IPS-NIHi7 (cell line): ENCODE measurements around the gene HABP2.

Experiments
- DNase-seq: peaks from one replicate; pipeline ENCODE4 v3.0.0; 2012; ENCODE audit warnings: mixed read lengths; ENCODE audit errors: extremely low spot score

The HABP2 gene

DNA sequence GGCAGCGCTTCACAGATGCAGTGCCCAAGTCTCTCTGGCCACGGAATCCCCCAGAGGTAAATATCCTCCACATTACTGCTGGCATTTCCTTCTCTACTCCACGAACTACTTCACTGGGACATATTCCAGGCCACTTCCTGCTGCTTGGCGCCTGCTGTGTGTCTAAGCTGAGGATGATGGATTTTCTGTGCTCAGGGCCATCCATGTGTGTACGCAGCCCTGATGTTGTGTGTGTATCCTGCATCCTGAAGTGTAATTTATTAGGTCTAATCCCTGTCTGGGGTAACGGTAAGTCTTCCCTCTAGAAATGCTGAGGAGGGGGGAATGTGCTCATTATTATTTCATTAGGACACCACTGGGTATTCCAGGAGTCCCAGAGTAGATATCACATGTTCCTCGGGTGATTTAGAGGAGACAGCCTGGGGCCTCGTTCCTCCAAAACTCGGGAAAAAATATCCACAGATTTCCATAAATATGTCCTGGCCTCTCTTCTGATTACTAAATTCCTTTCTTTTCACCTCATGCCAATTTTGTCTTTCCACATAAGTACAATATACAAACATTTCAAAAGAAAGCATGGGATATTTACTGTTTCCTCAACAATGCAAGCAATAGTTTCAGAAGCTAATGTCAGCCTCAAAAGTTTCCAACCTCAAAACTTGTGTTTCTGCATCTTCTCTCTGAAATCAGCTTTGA, 25.5 kb upstream of the HABP2 start:
- DNase-seq, result no peak

DNA sequence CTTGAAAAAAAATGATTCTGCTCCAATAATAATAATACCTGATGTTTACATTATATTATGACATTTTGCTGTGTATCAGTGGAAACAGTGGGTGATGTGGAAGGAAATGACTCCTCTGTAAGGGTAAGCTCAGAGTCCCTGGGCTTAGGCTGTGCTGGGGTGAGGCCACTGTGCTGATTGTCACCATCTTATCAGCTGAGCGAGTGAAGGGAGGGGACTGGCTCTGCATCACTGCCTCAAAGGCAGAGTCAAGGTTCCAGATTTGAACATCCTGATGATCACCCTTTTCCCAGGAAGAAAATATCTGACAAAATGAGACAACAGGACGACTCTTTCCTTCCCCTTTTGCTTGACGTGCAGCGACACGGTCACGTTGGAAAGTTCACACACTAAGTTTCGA, 24.0 kb upstream of the HABP2 start:
- DNase-seq, result no peak

DNA sequence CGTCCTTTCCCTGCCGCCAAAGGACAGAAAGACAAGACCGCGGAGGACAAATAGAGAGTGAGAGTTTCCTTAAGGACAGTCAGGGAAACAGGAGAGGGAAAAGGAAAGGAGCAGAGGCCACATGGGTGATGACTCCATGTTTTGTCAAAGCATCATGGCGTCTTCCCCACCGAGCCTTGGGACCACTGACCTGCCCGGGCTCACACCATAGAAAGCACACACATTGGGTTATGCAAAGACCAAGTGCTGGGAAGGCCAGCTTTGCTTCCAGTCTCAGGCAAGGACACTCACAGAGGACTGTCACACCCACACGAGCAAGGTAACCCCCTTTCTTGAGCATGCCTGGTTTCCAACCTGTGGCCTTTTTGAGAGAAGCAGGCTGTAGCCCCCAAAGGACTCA, 23.3 kb upstream of the HABP2 start:
- DNase-seq, result no peak

DNA sequence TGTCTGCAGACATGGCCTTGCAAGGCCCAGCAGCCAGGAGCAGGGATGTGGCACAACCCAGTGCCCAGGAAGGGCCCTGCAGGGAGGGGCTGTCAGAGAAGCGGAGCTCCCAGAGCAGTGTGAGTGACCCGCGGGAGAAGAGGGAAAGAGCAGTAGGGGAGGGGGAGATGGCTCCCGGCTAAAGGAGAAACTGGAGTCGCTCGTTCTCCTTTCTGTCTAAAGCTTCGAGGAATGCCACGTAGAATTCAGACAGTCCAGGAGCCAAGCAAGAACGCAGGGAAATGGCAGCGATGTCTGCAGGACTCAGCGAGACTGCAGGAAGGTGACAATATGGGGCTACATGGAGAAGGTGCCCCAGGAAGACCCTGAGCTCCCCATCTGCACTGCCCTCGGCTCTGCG, 22.4 kb upstream of the HABP2 start:
- DNase-seq, result no peak

DNA sequence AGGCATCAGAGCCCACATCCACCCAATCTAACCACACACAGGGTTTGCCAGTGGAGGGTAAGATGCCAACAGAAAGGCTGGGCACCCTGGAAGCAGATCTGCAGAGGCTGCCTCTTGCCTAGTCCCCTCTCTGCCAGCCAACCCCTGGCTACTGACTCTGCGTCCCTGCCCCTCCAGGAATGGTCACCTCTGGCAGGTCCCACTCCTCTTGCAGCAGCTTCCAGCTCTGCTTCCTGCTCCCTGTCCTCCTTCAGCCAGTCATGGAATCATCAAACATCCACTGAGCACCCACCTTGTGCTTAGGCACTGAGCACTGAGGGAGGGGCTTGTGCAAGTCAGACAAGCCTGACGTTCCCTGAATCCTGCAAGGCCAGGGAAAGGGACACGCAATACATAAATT, 20.1 kb upstream of the HABP2 start:
- no peak for DNase-seq

DNA sequence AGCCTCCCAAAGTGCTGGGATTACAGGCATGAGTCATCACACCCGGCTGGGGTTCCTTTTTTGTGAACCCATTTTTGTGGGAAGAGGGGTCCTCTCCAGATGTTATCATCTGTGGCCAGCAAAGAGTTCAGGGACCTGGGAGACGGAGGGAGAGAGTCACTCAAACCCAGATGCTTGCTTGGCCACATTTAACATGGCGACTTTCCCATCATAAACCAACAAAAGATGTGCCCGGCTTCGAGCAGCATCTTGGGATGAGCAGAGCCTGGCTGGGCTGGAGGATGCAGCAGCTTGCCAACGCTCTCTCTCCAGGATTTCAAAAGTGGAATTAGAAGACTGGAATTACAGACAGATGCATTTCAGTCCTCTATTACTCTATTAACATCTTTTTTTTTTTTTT, 19.1 kb upstream of the HABP2 start:
- no peak for DNase-seq

DNA sequence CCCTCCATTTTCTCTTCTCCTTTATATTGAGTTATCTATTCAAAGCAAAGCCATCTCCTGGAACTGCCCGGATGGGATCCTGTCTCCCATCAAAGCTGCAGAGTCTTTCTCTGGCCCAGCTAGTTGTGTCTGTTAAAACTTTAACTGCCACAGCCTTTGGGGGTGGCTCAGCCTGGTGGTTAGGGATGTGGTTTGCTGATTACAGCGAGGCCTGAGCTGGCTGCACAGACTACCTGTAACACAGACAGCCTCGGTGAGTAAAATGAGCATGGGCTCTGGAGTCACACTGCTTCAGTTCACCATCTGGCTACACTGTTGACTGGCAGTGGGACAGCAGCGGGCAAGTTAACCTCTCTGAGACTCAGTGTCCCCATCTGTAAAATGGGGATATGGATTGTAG, 18.4 kb upstream of the HABP2 start:
- DNase-seq, result no peak

DNA sequence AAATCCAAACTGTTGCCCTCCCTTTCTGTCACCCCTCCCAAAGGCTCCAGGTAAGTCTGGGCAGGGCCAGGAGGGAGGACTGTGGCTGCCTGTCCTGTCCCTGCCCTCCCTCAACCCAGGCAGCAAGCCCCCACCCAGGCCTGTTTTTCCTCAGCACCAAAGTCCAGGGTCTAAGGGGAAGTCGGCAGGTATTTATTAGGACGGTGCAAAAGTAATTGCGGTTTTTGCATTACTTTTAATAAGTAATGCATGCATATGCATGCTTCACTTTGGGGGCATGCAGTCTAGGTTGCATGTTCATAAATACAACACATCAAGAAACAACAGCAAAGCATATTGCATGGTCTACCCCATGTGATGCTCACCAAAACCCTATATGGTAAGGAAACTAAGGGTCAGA, 15.2 kb upstream of the HABP2 start:
- no peak for DNase-seq

DNA sequence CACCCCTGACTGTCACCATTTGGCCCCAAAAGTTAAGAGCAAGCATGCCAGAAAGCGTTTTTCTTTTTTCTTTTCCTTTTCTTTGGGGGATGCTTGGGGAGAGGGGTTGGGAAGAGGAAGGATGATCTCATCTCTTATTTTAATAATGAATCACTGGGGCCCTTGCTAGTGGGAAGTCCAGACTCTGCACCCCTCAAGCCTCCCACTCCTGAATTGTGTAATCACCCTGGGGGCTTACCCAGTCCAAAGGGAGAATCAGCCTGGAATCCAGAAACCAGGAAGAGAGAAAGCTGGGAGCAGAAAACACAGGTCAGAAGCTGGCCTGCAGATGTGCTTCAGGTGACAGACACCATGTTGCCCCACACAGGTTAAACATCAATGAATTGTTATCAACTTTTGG, 14.7 kb upstream of the HABP2 start:
- no peak for DNase-seq

DNA sequence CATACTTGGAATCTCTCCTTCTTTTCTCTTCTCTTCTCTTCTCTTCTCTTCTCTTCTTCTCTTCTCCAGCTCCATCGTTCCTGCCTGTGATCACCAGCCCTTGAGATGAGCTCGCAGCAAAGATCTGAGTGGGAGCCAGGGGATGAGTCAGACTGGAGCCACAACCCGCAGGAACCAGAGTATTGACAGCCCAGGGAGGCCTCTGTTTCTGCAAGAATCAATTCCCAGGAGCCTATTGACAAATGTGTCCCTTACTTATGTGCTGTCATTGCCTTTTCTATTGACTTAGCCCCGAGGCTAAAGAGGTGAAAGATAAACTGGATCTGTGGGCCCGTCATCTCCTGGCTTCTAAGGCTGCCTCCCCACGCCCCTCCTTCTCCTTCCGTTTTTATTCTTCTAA, 13.1 kb upstream of the HABP2 start:
- DNase-seq, result no peak

DNA sequence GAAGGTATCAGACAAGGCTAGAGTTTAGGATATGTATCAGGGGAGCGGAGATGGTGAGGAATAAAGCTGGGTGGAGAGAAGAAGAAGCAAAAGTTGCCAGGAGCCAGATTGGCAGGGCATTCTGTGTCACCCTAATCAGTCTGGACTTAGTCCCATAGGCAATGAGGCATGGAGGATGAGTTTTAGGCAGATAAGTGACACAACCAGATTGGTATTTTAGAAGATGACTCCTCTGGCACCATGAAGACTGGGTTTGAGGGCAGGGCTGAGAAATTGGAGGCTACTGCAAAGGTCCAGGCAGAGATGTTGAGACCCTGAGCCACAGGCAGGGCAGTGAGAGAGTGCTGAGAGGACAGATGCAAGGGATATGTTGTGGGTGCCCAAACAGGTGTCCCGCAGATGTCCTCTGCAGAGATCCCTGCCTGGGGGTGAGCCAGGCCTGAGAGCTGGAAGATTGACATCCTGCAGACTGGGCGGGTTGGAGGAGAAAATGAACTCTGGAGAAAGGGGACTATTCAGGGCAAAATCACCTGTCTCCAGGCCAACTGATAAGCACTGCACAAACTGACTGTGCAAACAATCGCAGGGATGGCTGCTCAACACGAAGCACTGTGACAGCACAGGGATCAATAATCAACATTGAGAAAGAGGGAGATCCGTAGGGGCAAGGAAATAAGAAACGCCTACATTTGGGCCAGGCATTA, 11.9 kb upstream of the HABP2 start:
- DNase-seq, result no peak

DNA sequence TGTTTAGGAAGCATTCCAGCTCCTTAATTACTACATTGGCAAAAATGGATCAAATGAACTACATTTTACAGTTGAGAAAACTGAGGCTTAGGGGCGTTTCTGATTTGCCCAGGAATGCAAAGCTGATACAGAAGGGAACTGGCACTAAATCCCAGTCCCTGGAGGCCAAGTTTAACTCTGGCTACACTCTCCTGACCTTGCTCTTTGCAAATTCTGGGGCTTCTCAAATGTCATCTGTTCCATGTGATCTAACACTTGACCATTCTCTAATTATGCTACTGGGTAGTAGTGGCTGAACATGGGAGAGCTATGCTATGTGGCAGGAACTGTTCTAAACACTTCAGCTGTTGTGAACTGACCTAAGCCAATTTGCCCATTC, 11.3 kb upstream of the HABP2 start:
- DNase-seq, result no peak

DNA sequence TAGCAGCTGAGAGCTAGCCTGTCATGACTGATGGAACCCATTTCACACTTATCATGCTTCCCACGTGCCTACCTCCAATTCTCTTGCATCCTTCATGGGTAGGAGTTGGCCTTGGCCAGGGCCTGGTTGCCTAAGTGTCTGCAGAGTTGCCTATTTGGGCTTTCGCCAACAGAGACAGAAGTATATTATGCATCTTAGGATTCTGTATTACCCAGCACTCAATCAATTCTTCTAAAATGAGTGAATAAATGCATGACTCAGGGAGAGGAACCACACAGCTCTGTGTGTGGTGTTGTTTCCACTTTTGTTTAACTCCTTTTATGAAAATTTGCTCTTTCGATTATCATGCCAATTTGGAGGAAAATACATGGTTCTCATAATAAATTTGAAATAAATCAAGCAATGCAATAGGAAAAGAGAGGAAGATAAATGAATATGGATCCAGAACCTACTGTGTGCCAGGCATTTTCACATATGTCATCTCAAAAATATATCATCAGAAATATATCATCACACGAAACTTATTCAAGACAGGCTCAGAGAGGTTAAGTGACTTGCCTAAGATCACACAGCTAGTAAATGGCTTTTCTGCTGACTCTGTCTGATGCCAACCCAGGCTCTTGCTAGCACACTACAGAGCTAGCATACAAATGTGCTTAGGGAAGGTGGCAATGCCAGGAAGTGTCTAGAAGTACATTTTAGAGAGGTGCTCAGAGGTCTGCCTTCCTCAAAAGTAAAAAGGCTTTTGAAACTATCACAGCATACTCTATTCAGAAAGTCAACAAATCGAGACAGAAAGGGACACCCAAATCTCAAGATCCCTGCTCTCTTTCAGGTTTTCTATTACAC, 9.5 kb upstream of the HABP2 start:
- no peak for DNase-seq

DNA sequence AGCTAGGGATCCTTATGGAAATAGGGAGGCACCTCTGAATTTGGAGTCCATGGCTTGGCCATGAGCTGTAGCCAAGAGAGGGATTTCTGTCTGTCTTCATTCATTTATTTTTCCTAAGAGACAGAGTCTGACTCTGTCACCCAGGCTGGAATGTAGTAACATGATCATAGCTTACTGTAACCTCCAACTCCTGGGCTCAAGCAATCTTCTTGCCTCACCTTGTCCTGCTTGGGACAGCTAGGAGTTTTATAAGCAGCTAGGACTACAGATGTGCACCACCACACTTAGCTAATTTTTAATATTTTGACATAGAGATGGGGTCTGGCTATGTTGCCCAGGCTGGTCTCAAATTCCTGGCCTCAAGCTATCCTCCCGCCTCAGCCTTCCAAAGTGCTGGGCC, 8.5 kb upstream of the HABP2 start:
- no peak for DNase-seq

DNA sequence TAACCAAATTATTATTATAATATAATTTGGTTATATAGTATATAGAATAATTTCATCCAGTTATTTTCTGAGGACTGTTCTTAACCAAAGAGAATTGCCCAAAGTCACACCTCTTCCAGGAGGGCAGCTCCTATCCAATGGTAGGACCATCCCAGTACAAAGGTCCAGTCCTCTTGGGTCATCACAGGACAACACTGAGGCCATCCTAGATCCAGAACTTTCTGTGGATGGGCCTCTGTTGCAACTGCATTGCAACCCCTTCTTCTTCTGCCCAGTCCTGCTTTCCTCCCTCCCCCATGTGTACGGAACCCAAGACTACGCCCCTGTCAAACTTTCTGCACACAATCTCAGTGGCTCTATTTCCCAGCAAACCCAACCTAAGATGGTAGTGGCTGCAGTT, 5.4 kb upstream of the HABP2 start:
- no peak for DNase-seq

DNA sequence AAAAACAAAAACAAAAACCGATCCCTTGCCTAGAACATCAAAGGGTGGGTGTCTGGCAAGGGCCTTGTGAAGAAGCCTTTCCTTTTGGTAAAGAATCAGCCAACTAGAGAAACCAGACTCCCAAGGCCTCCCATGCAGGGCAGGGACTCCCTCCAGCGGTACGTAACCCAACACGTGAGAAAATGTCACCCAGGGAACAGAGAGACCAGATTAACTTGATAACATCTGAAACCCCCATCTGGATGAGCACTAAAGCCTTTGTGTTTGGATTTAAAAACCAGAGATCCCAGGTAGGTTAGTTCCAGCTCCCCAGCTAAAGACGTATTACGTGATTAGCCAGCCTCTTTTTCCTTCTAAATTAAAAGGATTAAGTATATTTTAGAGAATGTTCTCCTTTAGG, 3.0 kb upstream of the HABP2 start:
- DNase-seq, result no peak

DNA sequence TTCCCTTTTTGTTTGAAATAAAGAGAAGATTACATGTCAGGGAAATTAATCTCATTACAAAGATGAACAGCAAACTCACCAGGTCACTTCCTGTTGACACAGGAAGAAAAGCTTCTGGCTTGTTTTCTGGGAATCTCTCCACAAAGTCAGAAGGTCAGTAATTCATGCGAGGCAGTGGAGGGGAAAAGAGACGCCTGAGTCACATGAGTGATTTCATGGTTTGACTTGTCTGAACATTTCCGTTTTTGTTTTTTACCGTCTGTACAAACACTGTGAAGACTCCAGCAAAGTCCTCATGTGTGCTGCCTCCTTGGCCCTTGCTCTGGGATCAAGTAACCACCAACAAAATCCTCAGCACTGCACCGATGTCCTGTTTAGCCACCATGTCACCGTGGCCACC, 2.5 kb upstream of the HABP2 start:
- no peak for DNase-seq

DNA sequence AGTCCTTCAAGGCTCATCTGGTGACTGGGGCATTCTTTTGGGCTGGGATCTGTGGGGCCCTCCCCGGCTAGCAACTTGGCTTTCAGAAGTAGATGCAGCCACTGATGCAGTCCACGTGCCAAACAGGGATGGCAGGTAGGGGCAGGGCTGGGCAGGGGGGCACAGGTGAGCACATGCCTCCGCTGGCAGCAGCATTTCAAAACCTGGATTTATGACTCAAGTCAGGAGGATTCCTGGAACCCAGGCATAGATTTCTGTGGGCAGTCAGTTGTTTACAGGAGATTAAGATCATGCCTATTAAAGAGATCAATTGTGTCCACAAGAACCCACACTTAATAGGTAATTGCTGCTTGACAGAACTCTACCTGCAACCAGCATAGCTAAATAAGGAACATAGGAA, 839 bp upstream of the HABP2 start:
- DNase-seq, result no peak

DNA sequence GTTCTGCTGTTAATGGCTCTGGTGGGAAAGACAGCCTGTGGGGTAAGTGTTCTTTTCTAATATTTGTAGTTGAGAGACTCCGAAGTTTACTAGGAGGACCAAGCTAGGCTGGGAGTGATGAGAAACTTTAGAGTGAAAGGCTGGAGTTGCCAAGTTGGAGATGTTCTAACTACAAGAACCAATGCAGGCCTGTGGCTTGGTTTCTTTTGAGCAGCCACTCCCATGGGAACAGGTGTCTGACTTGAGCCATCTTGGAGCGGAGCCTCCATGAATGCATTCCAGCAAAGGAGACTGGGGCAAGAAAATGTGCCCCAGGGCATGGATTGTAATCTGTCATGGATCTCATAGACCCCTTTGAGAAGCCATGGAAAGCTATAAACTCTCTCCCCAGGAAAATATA, 296 bp downstream of the HABP2 start:
- DNase-seq, result no peak

DNA sequence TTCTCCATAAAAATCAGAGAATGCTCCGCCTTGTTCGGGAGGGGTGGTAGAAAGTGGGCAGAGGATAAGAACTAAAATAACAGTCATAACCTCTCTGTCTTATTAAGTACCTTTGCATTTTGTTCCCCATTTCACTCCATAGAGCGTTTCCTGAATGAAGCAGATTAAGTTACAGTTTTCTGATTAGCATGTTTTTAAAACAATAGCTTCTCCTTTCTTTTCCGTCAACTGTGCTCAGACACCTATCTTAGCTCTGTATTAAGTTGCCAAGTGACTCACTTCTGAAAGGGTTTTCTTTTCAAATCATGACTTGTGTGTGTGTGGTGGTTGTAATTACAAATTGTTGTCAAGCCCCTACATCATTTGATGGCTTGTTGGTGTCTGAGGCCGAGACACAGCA, 1.4 kb downstream of the HABP2 start:
- DNase-seq, result no peak

DNA sequence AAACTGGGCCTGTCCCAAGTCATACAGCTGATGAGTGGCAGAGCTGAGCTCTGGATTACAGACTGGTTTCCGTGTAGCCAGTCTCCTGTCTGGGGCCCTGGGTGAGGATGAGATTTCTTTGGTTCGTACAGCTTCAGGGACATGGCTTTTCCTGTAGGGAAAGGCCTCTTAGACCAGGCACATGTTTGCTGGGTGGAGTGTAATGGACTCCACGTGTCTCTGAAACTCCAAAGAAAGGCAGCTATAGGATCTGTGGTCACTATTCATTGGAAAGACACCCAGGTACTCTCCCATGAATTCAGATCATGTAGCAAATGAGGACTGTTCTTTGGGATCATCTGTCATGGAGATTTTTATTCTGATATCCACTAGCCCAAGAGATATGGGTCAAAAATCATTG, 2.4 kb downstream of the HABP2 start:
- no peak for DNase-seq

DNA sequence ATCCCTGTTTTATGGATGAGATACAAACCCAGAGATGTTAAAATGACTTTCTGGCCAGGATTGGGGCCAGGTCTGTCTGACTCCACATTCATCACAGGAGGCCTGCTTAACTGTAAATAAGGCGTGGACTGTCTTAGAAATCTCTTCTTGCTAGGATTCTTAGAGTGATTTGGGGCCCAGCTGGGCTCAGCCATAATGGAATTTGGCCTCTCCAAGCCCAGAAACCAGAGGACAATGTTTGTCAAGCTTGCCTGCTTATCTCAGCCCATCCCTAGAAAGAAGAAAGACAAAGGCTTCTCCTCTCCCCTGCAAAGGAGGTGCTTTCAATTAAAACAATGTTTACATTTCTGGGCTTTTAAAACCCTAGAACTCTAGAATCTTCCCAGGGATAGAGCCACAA, 2.9 kb downstream of the HABP2 start:
- DNase-seq, result no peak

DNA sequence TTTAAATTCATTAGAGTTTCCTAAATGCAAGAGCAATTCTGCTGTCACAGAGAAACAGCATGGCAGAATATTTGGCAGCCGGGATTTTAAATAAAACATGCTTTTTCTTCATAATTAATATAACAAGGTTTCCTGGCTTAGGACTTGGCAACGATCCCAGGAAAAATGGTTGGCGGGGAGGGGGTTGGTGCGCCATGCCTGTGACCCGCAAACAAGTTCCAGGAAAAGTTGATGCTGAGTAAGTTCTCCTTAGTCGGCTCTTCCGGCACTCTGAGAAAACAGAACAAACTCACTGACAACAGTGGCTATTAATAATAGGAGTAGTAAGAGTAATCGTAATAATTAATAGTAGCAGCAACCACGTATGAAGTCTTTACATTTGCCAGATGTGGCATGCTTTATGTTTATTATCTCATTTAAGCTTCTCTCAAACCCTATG, 4.6 kb downstream of the HABP2 start:
- no peak for DNase-seq
